Limb (tissue), 2 donors: ENCODE results near the gene TNFRSF14.

ENCODE experiments used
- DNase-seq, 2 donors: peaks; one replicate each; pipeline ENCODE4 v3.0.0-alpha.2; 2016; ENCODE audit errors: extremely low spot score in 2 of 2

Gene TNFRSF14

GRCh38 chr1:2611621-2612437 is 55.7 kb downstream of the TNFRSF14 start:
- DNase-seq: no peak

GRCh38 chr1:2612591-2613365 is 56.6 kb downstream of the TNFRSF14 start:
- DNase-seq: no peak
